Measurements from ENCODE around the gene LPCAT1. TPM values are rescaled to one million over a fixed set of nuclear protein-coding genes. Genes with fewer than 3 reads are reported as not detected.

Gene LPCAT1
- total RNA-seq, 1 experiment from 2014 or later = 17.1 TPM

DNA sequence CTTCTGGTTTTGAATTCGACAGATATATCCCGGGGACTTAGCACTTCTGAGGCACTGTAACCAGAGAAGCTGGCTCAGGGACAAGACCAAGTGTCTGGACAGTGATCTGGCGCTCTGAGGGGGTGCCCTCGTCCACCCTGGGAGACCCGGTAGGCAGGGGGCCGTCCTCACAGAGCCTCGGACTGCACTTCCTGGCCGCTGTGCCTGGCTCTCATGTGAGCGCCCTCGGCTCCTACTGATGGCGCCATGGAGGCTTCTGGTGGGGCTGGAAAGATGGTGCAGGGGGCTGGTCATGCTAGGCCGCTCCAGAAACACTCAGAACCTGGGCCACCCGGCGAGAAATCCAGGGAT, 59.7 kb downstream of the LPCAT1 start:
- intact Hi-C loops (cut with micrococcal nuclease) = no loop called here
- DNase-seq (ENCODE audit: unreplicated experiment) = no peak
- Mint-ChIP-seq H3K4me1 (ENCODE audit: insufficient read depth, unreplicated experiment) (no peaks in the 10 kb centered on the region), H3K9me3 (ENCODE audit: unreplicated experiment) (peaks cover 7% of the 10 kb centered on the region), H3K36me3 (ENCODE audit: insufficient read depth, unreplicated experiment) (peaks cover 48% of the 10 kb centered on the region), H3K27ac (ENCODE audit: low read depth, unreplicated experiment) (no peak overlapping the region), H3K27me3 (ENCODE audit: insufficient read depth, unreplicated experiment) (no peaks in the 10 kb centered on the region), H3K4me3 (ENCODE audit: unreplicated experiment) (no peak overlapping the region)
- BruUV-seq (replicated peaks) = no TSS peak
- ChIA-PET POLR2A (no interaction called here), CTCF (interaction anchor here (0.5 kb wide), 1 partner anchor 791 kb away, joined by 3 read pairs; no protein-coding TSS in a partner anchor)
- TF ChIP-seq CTCF (IDR thresholded peaks at IDR 0.05; ENCODE audit: unreplicated experiment) = no peak

GRCh38 chr5:1463326-1464095, 60.2 kb downstream of the LPCAT1 start:
- peaks cover 7% of the 10 kb centered on the region for H3K9me3 Mint-ChIP-seq (ENCODE audit: unreplicated experiment)
- intact Hi-C loops (cut with micrococcal nuclease) = no loop called here
- no peaks in the 10 kb centered on the region for H3K4me1 Mint-ChIP-seq (ENCODE audit: insufficient read depth, unreplicated experiment)
- DNase-seq (ENCODE audit: unreplicated experiment) = no peak
- BruUV-seq (replicated peaks) = no TSS peak
- CTCF ChIA-PET = interaction anchor here (0.5 kb wide), 1 partner anchor 791 kb away, joined by 3 read pairs; no protein-coding TSS in a partner anchor
- H3K36me3 Mint-ChIP-seq (ENCODE audit: insufficient read depth, unreplicated experiment) = peaks cover 49% of the 10 kb centered on the region
- no peak overlapping the region for H3K27ac Mint-ChIP-seq (ENCODE audit: low read depth, unreplicated experiment)
- no peak overlapping the region for H3K4me3 Mint-ChIP-seq (ENCODE audit: unreplicated experiment)
- no peak for TF ChIP-seq CTCF (IDR thresholded peaks at IDR 0.05; ENCODE audit: unreplicated experiment)
- POLR2A ChIA-PET = no interaction called here
- H3K27me3 Mint-ChIP-seq (ENCODE audit: insufficient read depth, unreplicated experiment) = no peaks in the 10 kb centered on the region

GRCh38 chr5:1462358-1462757, 61.4 kb downstream of the LPCAT1 start:
- no peak for DNase-seq (ENCODE audit: unreplicated experiment)
- H3K27ac Mint-ChIP-seq (ENCODE audit: low read depth, unreplicated experiment) = no peak overlapping the region
- TF ChIP-seq CTCF (IDR thresholded peaks at IDR 0.05; ENCODE audit: unreplicated experiment) = no peak
- no peak overlapping the region for H3K4me3 Mint-ChIP-seq (ENCODE audit: unreplicated experiment)
- H3K36me3 Mint-ChIP-seq (ENCODE audit: insufficient read depth, unreplicated experiment) = peaks cover 49% of the 10 kb centered on the region
- H3K9me3 Mint-ChIP-seq (ENCODE audit: unreplicated experiment) = peaks cover 7% of the 10 kb centered on the region
- ChIA-PET CTCF (no interaction called here), POLR2A (no interaction called here)
- BruUV-seq (replicated peaks) = no TSS peak
- intact Hi-C loops (cut with micrococcal nuclease) = no loop called here
- H3K27me3 Mint-ChIP-seq (ENCODE audit: insufficient read depth, unreplicated experiment) = no peaks in the 10 kb centered on the region
- no peaks in the 10 kb centered on the region for H3K4me1 Mint-ChIP-seq (ENCODE audit: insufficient read depth, unreplicated experiment)

DNA sequence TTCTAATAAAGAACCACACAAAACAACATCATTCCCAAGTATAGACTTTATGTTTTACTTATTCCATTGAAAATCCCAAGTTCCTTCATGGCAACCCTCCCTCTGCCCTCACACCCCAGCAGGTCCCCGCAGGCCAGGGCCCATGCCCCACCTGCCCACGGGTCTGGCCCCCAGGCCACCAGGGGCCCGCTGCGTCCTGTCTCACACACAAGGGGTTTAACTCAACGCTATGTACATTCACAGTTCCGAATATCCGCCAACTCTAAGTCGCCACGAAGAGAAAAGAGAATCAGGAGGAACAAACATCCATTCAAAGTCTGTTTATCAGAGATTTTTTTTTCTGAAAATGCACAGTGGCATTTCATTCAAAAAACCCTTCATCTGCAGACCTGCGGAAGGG, 62.4 kb downstream of the LPCAT1 start:
- ChIA-PET POLR2A (no interaction called here), CTCF (no interaction called here)
- intact Hi-C loops (cut with micrococcal nuclease) = no loop called here
- Mint-ChIP-seq H3K27ac (ENCODE audit: low read depth, unreplicated experiment) (no peak overlapping the region), H3K4me1 (ENCODE audit: insufficient read depth, unreplicated experiment) (no peaks in the 10 kb centered on the region), H3K9me3 (ENCODE audit: unreplicated experiment) (peaks cover 7% of the 10 kb centered on the region), H3K4me3 (ENCODE audit: unreplicated experiment) (no peak overlapping the region), H3K27me3 (ENCODE audit: insufficient read depth, unreplicated experiment) (no peaks in the 10 kb centered on the region), H3K36me3 (ENCODE audit: insufficient read depth, unreplicated experiment) (peaks cover 49% of the 10 kb centered on the region)
- no TSS peak for BruUV-seq (replicated peaks)
- DNase-seq (ENCODE audit: unreplicated experiment) = no peak
- TF ChIP-seq CTCF (IDR thresholded peaks at IDR 0.05; ENCODE audit: unreplicated experiment) = no peak

Measured in MCF 10A (cell line).